ENCODE results near the gene PXDN.

PXDN gene

GRCh38 chr2:1594373-1595171 is 149.7 kb downstream of the PXDN start:
- Histone ChIP-seq H3K36me3 (ENCODE audit: insufficient read depth, low read length) (no peaks in the 10 kb centered on the region), H3K9ac (ENCODE audit: low read depth, low read length) (no peak overlapping the region), H3K9me3 (ENCODE audit: control insufficient read depth, insufficient read depth, low read length) (no peaks in the 10 kb centered on the region), H3K4me1 (ENCODE audit: insufficient read depth, low read length) (peaks cover 20% of the 10 kb centered on the region)

DNA sequence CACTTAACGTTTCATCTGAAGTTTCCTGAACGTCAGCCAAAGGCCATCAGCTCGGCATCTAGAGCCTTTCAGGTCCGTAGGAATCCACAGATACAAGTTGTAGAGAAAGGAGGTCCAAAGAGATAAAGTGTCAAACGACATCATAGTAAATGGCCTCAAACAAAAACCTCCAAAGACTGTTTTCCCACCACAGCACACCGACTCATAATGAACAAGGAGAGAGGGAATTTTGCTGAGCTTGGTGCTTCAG is 150.3 kb downstream of the PXDN start:
- no peaks in the 10 kb centered on the region for H3K9me3 ChIP-seq (ENCODE audit: control insufficient read depth, insufficient read depth, low read length)
- H3K36me3 ChIP-seq (ENCODE audit: insufficient read depth, low read length) = no peaks in the 10 kb centered on the region
- peaks cover 20% of the 10 kb centered on the region for H3K4me1 ChIP-seq (ENCODE audit: insufficient read depth, low read length)
- H3K9ac ChIP-seq (ENCODE audit: low read depth, low read length) = no peak overlapping the region

- H3K4me1 ChIP-seq (ENCODE audit: insufficient read depth, low read length) = peaks cover 20% of the 10 kb centered on the region
- H3K9me3 ChIP-seq (ENCODE audit: control insufficient read depth, insufficient read depth, low read length) = no peaks in the 10 kb centered on the region
- no peaks in the 10 kb centered on the region for H3K36me3 ChIP-seq (ENCODE audit: insufficient read depth, low read length)
- no peak overlapping the region for H3K9ac ChIP-seq (ENCODE audit: low read depth, low read length)
Measured at GRCh38 chr2:1593371-1594122, 150.8 kb downstream of the PXDN start.

DNA sequence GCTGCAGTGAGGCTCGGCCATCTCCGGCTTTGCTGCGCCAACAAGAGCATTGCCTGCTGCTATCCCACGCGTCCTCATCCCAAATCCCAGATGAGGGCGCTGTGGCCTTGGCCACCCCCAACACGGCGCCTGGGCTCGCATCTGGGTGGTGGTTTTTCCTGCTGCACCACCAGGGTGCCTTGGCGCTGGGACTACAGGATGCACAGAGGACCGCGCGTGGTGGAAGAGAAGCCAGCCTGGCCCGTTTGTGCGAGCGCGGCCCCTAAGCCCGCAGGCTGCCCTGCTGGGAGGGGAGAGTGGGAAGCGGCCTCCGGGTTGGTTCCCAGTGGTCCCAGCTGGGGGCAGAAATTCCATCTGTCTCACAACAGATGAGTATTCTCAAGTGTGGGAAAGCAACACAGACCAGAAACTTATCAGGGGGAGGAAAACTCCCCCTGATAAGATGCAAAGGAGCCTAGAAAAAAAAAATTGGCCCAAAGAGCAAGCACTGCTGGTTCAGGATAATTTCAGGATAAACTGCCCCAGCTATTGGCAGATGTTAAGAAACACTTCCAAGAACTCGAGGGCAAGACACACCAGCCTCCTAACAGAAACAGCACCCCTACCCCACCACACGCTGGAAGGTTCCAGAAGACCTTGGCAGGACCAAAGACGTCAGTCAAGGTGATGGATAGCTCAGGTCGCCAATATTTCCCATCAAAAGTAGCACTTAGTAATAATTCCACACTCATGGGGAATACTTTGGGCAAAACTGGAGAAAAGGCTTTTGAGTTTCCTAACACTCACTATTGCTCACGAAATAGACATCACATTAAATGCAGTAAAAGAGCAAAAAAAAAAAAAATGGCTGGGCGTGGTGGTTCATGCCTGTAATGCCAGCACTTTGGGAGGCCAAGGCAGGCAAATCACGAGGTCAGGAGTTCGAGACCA is 152.1 kb downstream of the PXDN start:
- H3K9ac ChIP-seq (ENCODE audit: low read depth, low read length) = no peak overlapping the region
- H3K4me1 ChIP-seq (ENCODE audit: insufficient read depth, low read length) = peaks cover 20% of the 10 kb centered on the region
- H3K9me3 ChIP-seq (ENCODE audit: control insufficient read depth, insufficient read depth, low read length) = no peaks in the 10 kb centered on the region
- no peaks in the 10 kb centered on the region for H3K36me3 ChIP-seq (ENCODE audit: insufficient read depth, low read length)

DNA sequence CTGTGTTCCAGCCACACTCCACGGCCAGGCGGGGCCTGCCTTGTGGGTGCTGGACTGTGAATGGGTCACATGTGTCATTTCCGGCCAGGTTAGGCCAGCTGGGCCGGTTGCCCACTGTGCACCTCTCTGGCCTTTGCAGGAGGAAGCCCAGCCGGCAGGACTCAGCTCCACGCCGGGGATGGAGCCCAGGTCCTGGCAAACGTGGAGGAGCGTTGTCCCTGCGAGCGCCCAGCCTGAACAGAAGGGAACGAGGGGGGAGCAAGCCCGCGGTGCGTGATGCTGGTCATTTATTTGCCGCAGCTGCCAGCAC is 152.9 kb downstream of the PXDN start:
- Histone ChIP-seq H3K9me3 (ENCODE audit: control insufficient read depth, insufficient read depth, low read length) (no peaks in the 10 kb centered on the region), H3K4me1 (ENCODE audit: insufficient read depth, low read length) (peaks cover 20% of the 10 kb centered on the region), H3K9ac (ENCODE audit: low read depth, low read length) (no peak overlapping the region), H3K36me3 (ENCODE audit: insufficient read depth, low read length) (no peaks in the 10 kb centered on the region)

DNA sequence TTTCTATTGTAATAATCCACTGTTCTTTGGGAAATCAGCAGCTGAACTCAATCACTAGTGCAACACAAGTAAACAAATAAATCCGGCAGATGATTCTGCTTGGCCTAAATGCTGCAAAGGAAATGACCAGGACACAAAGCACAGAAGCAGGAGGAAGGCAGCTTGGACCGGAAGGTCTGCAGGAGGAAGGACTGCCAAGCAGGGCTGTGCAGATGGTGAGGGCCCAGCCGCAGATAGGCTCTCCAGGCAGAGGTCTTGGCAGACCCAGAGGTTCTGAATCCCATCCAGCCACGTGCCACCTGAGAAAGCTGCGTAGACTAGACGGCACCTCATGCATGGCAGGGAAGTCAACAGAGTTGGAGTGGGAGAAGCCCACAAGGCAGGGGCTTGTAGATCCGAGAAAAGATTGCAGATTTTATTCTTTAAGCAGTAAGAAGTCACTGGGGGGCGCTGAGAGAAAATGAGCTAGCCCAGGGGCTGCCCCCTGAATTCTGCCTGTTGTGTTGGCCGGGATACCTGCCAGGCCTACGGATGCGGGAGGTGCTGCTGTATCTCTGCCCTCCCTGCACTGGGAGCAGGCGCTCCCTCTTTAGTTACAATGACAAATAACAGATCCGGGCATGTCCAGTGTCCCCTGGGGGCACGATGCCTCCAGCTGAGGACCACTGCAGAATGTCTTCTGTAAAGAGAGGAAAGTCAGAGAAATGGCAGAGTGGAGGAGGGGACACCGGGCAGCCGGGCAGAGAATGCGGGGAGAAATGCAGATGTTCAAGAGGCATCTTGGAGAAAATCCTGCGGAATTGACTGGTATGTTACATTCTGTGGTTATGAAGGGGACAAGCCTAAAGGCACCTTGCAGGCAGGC is 153.5 kb downstream of the PXDN start:
- H3K4me1 ChIP-seq (ENCODE audit: insufficient read depth, low read length) = peaks cover 20% of the 10 kb centered on the region
- no peaks in the 10 kb centered on the region for H3K36me3 ChIP-seq (ENCODE audit: insufficient read depth, low read length)
- H3K9ac ChIP-seq (ENCODE audit: low read depth, low read length) = no peak overlapping the region
- H3K9me3 ChIP-seq (ENCODE audit: control insufficient read depth, insufficient read depth, low read length) = no peaks in the 10 kb centered on the region

DNA sequence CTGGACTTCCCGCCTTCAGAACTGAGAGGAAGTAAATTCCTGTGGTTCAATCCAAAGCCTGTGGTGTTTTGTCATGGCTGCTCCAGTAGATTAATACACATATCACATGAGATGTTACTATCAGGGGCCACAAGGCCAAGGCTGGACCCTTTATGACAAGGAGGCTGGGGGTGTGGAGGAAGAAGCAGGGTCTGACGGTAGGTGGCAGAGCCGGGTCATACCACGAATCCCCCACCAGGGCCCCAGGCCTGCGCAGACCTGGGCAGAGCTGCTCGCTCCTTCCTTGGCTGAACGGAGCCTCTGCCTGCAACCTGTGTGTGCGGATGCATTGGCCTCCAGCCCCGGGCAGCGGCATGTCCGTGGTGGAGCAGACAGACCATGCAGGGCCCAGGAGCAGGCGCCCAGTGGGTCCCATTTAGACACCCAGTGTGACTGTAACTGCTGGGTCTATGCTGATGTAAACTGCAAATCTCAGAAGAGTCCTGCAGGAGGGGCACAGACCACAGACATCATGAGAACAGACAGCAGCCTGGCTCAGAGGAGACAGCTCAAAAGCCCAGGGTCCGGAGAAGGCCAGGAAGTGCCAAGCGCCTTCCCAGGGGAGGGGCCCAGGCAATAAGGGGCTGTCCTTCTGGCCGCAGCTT is 155.2 kb downstream of the PXDN start:
- no peaks in the 10 kb centered on the region for H3K9me3 ChIP-seq (ENCODE audit: control insufficient read depth, insufficient read depth, low read length)
- H3K4me1 ChIP-seq (ENCODE audit: insufficient read depth, low read length) = peaks cover 16% of the 10 kb centered on the region
- H3K36me3 ChIP-seq (ENCODE audit: insufficient read depth, low read length) = no peaks in the 10 kb centered on the region
- no peak overlapping the region for H3K9ac ChIP-seq (ENCODE audit: low read depth, low read length)

- H3K4me1 ChIP-seq (ENCODE audit: insufficient read depth, low read length) = peaks cover 8% of the 10 kb centered on the region
- H3K36me3 ChIP-seq (ENCODE audit: insufficient read depth, low read length) = no peaks in the 10 kb centered on the region
- H3K9ac ChIP-seq (ENCODE audit: low read depth, low read length) = no peak overlapping the region
- H3K9me3 ChIP-seq (ENCODE audit: control insufficient read depth, insufficient read depth, low read length) = no peaks in the 10 kb centered on the region
Measured at GRCh38 chr2:1588051-1588977, 156.0 kb downstream of the PXDN start.

DNA sequence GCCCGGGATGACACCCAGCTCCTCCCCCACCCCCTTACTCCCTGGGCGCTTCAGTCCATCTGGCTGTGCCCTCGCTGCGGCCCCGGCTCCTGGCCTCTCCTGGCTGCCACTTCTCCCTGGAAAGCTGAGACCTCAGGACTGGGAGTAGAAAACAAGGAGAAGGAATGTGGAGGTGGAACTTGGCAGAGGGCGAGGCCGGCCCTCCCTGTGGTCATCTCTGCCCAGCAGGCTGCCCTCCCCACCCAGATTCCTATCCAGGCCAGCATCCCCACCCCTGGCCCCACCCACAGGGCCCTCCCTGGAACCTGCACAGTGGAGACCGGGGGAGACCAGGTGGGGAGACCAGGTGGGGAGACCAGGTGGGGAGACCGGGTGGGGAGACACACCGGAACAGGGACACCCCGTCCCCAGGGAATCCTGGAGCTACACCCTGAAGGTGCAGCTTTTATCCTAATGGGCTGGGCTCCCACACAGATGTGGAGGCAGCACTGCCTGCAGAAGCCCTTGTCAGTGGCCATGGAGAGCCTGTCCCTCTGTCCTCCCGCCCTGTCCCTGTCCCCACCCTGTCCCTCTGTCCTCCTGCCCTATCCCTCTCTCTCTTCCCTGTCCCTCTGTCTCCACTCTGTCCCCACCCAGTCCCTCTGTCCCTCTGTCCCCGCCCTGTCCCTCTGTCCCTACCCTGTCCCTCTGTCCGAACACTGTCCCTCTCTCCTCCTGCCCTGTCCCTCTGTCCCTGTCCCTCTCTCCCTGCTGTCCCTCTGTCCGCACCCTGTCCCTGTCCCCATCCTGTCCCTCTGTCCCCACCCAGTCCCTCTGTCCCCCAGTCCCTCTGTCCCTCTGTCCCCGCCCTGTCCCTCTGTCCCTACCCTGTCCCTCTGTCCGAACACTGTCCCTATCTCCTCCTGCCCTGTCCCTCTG is 157.1 kb downstream of the PXDN start:
- Histone ChIP-seq H3K36me3 (ENCODE audit: insufficient read depth, low read length) (no peaks in the 10 kb centered on the region), H3K9me3 (ENCODE audit: control insufficient read depth, insufficient read depth, low read length) (no peaks in the 10 kb centered on the region), H3K9ac (ENCODE audit: low read depth, low read length) (no peak overlapping the region), H3K4me1 (ENCODE audit: insufficient read depth, low read length) (peaks cover 2% of the 10 kb centered on the region; the same call in 1 of the 2 replicates)

- H3K9me3 ChIP-seq (ENCODE audit: control insufficient read depth, insufficient read depth, low read length) = no peaks in the 10 kb centered on the region
- H3K9ac ChIP-seq (ENCODE audit: low read depth, low read length) = no peak overlapping the region
- no peaks in the 10 kb centered on the region for H3K36me3 ChIP-seq (ENCODE audit: insufficient read depth, low read length)
- no peaks in the 10 kb centered on the region; the same call in 1 of the 2 replicates for H3K4me1 ChIP-seq (ENCODE audit: insufficient read depth, low read length)
Measured at GRCh38 chr2:1586251-1586922, 157.9 kb downstream of the PXDN start.

GRCh38 chr2:1585635-1586034 is 158.7 kb downstream of the PXDN start:
- Histone ChIP-seq H3K9me3 (ENCODE audit: control insufficient read depth, insufficient read depth, low read length) (no peaks in the 10 kb centered on the region), H3K9ac (ENCODE audit: low read depth, low read length) (no peak overlapping the region), H3K4me1 (ENCODE audit: insufficient read depth, low read length) (no peaks in the 10 kb centered on the region; the same call in 1 of the 2 replicates), H3K36me3 (ENCODE audit: insufficient read depth, low read length) (no peaks in the 10 kb centered on the region)

Measured in ES-I3 (cell line).